GM12801 (cell line): ENCODE measurements around the gene FAM161A.

Experiments used
- TF ChIP-seq, protein P1 (sequence below): IDR thresholded peaks from one replicate; pipeline ENCODE4 v1.5.1; 2011; ENCODE audit warnings: control low read depth; ENCODE audit not compliant: insufficient read length; ENCODE audit errors: extremely low read depth

Gene FAM161A

DNA sequence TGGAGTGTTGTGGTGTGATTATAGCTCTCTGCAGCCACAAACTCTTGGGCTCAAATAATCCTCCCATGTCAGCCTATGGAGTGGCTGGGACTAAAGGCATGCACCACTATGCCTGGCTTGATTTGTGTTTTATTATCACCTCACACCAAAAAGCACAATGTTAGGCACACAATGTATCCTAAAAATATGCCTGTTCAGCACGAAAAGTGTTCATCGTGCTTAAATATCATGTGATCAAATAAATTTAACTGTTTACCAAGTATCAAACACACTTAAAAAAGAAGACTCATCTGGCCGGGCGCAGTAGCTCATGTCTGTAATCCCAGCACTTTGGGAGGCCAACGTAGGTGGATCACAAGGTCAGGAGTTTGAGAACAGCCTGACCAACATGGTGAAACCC, 29.0 kb upstream of the FAM161A start:
- TF ChIP-seq, protein P1, sequence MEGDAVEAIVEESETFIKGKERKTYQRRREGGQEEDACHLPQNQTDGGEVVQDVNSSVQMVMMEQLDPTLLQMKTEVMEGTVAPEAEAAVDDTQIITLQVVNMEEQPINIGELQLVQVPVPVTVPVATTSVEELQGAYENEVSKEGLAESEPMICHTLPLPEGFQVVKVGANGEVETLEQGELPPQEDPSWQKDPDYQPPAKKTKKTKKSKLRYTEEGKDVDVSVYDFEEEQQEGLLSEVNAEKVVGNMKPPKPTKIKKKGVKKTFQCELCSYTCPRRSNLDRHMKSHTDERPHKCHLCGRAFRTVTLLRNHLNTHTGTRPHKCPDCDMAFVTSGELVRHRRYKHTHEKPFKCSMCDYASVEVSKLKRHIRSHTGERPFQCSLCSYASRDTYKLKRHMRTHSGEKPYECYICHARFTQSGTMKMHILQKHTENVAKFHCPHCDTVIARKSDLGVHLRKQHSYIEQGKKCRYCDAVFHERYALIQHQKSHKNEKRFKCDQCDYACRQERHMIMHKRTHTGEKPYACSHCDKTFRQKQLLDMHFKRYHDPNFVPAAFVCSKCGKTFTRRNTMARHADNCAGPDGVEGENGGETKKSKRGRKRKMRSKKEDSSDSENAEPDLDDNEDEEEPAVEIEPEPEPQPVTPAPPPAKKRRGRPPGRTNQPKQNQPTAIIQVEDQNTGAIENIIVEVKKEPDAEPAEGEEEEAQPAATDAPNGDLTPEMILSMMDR, result no peak

DNA sequence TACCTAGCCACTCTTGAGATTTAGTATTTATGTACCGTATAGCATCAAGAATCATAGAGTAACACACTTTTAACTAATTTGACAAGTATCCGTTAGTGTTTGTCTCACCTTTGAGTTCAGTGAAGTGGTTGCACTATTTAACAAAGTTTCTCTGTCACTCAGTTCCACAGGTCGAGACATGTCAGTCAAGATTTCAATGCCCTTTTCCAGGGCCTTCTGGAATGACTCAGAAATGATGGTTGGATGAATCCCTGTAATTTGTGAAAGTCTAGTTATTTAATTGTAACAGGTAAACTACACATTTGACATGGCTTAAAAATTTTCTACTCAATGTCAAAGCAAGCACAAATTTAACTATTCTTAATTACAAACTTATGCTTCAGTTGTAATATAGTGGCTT, 24.9 kb upstream of the FAM161A start:
- TF ChIP-seq, protein P1, result no peak

DNA sequence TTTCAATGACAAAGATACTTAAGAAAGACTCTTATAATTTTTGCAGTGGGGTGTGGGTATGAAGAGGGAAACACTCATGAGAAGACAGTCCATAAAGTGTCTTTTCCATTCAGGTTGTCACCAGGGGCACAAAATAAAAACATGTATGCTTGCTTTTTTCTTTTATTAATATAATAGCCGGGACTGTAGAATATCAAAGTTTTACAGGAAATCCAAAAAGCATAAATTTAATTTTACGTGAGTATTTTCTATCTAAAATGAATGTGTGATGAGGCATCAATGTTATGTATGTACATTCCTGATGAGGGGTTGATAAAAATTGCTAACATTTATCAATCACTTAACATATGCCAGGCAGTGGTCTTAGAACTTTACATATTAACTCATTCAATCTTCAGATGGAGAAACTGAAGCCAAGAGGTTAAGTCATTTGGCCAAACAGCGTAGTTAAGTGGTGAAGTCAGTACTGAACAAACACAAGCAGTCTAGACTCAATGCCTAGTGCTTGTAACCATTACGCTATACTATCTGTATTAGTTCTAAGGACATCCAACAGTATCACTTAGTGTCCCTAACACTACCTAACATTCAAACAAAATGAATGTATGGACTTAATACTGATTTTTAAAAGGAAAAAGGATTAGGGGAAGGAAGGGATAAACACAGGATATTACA, 23.8 kb upstream of the FAM161A start:
- TF ChIP-seq, protein P1, result no peak

DNA sequence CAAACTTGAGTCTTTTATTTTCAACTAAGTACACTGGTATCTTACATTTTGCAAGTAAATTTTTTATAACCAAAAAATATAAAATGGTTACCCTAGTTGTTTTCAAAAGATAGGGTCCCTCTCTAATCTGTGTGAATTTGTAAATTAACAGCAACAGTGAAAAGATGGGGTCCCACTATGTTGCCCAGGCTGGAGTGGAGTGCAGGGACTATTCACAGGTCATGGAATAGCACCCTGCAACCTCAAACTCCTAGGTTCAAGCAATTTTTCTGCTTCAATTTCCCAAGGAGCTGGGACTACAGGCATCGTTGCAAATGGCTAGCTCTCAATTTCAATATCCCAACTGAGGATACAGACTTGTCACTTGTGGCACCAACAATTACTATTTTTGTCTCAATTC, 22.5 kb upstream of the FAM161A start:
- TF ChIP-seq, protein P1, result no peak

DNA sequence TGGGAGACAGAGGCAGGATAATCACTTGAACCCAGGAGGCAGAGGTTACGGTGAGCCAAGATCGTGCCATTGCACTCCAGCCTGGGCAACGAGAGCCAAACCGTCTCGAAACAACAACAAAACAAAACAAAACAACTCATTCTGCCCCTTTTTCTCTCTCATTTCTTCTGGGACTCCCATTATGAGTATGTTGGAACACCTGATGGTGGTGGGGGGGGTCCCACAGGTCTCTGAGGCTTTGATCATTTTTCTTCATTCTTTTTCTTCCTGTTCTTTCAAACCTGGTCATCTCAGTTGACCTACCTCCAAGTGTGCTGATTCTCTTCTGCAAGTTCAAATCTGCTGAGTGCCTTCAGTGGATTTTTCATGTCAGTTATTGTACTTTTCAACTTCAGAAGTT, 8.2 kb upstream of the FAM161A start:
- TF ChIP-seq, protein P1, result no peak

DNA sequence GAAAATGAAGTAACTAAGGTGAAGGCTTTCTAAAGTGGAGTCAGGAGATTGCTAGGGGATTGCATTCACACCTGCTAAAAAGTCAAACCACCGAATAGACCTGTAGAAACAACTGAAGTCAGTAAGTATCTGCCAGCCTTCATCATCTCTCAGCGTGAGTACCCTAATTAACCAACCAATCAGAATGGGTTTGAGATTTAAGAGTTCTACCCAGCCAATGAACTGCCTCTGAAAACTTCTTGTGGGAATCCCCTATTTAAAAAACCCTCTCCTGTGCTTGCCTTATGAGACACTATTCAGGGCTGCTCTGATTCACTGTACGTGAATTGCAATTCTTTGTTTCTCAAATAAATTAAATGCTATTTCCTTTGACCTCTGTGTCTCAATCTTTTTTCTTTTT, 3.4 kb upstream of the FAM161A start:
- TF ChIP-seq, protein P1, result no peak

DNA sequence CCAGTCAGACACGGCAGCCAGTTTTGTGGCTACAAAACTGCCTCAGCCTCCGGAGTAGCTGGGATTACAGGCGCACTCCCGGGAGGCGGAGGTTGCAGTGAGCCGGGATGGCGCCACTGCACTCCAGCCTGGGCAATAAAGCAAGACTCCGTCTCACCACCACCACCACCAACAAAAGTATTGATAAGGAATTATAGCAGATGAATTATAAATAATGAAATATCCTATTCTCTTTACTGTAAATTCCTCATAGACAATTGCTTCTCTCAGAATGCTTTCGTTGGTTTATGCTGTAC, 1.4 kb upstream of the FAM161A start:
- TF ChIP-seq, protein P1, result no peak
